OCI-LY1 (cell line): Measurements from ENCODE around the gene MLLT3.

ENCODE experiments used
- H2AFZ ChIP-seq: fragments of 200-600 bp; sonication (generic), shearing (Covaris generic); 2 replicates; pipeline ENCODE4 v1.6.0; 2014; ENCODE audit warnings: antibody characterized with exemption, mild to moderate bottlenecking, low read length
- H3F3A ChIP-seq: fragments of 200-600 bp; sonication (generic), shearing (Covaris generic); 2 replicates; pipeline ENCODE4 v1.6.0; 2014; ENCODE audit warnings: mild to moderate bottlenecking, antibody characterized with exemption, low read length, moderate library complexity; ENCODE audit not compliant: insufficient read depth
- H3K27ac ChIP-seq: fragments of 200-600 bp; sonication (generic); 2 replicates; pipeline ENCODE4 v1.5.1; 2014; ENCODE audit warnings: low read length, mixed run types, mild to moderate bottlenecking, low read depth; ENCODE audit not compliant: poor library complexity, severe bottlenecking
- H3K27me3 ChIP-seq: fragments of 200-600 bp; sonication (generic); 2 replicates; pipeline ENCODE4 v1.6.0; 2014; ENCODE audit warnings: antibody characterized with exemption, mild to moderate bottlenecking, low read length, moderate library complexity; ENCODE audit not compliant: insufficient read depth
- H3K36me3 ChIP-seq: fragments of 200-600 bp; sonication (generic); 2 replicates; pipeline ENCODE4 v1.6.1; 2014; ENCODE audit warnings: mild to moderate bottlenecking, antibody characterized with exemption, low read length, moderate library complexity, mixed read lengths; ENCODE audit not compliant: insufficient read depth
- H3K4me1 ChIP-seq: fragments of 200-600 bp; sonication (generic); 2 replicates; pipeline ENCODE4 v1.5.1; 2014; ENCODE audit warnings: mild to moderate bottlenecking, low read length, moderate library complexity; ENCODE audit not compliant: insufficient read depth, severe bottlenecking
- H3K4me2 ChIP-seq: fragments of 200-600 bp; sonication (generic), shearing (Covaris generic); 2 replicates; pipeline ENCODE4 v1.6.1; 2014; ENCODE audit warnings: low read length
- H3K4me3 ChIP-seq: fragments of 200-600 bp; sonication (generic); 2 replicates; pipeline ENCODE4 v1.5.1; 2014; ENCODE audit warnings: low read length, low read depth, mild to moderate bottlenecking, mixed read lengths; ENCODE audit not compliant: poor library complexity, severe bottlenecking
- H3K79me2 ChIP-seq: fragments of 200-600 bp; shearing (Covaris generic); 2 replicates; pipeline ENCODE4 v1.6.1; 2016; ENCODE audit warnings: mixed run types, low read length, mixed read lengths; ENCODE audit not compliant: insufficient read depth
- H3K9ac ChIP-seq: fragments of 200-600 bp; sonication (generic), shearing (Covaris generic); 2 replicates; pipeline ENCODE4 v1.6.1; 2014; ENCODE audit warnings: mild to moderate bottlenecking, low read length, mixed read lengths
- H3K9me2 ChIP-seq: fragments of 200-600 bp; sonication (generic), shearing (Covaris generic); 2 replicates; pipeline ENCODE4 v1.6.1; 2014; ENCODE audit warnings: low read depth, mild to moderate bottlenecking, low read length, mixed read lengths
- H3K9me3 ChIP-seq: fragments of 200-600 bp; shearing (Covaris generic); 2 replicates; pipeline ENCODE4 v1.6.1; 2014; ENCODE audit warnings: low read length, mixed read lengths
- H4K20me1 ChIP-seq: fragments of 200-600 bp; sonication (generic), shearing (Covaris generic); 2 replicates; pipeline ENCODE4 v1.6.0; 2016; ENCODE audit warnings: mild to moderate bottlenecking, low read length; ENCODE audit not compliant: insufficient read depth
- EZH2 ChIP-seq: fragments of 200-600 bp; sonication (generic), shearing (Covaris generic); IDR thresholded peaks from 2 replicates; pipeline ENCODE4 v1.8.0; 2017; ENCODE audit warnings: borderline replicate concordance, mixed run types, mild to moderate bottlenecking, antibody characterized with exemption, low read length, moderate library complexity, mixed read lengths
- TF ChIP-seq, protein P1 (sequence below): fragments of 200-600 bp; sonication (generic), shearing (Covaris generic); IDR thresholded peaks from 2 replicates; pipeline ENCODE4 v1.5.1; 2017; ENCODE audit warnings: mild to moderate bottlenecking, antibody characterized with exemption, low read length, moderate library complexity, mixed read lengths

The MLLT3 gene

DNA sequence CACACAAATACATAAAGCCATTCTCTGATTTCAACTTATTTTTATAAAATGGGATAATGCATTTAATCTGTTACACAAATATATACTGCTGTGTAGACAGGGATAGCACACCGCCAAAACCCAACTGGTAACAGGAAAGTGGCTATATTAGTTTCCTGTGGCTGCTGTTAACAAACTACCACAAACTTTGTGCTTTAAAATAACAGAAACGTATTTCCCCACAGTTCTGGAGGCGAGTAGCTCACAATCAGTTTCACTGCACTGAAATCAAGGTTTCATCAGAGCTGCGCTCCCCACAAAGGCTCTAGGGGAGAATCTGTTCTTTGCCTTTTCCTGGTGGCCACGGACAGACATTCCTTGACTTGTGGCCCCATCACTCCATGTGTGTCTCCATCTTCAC, 94.0 kb downstream of the MLLT3 start:
- Histone ChIP-seq H3K9me2 (no peaks in the 10 kb centered on the region), H4K20me1 (no peaks in the 10 kb centered on the region), H3K36me3 (no peaks in the 10 kb centered on the region), H3K79me2 (no peaks in the 10 kb centered on the region), H3K4me2 (no peak overlapping the region), H3K27ac (no peak overlapping the region), H3K9me3 (no peaks in the 10 kb centered on the region), H3K4me1 (no peaks in the 10 kb centered on the region), H3K4me3 (no peak overlapping the region), H3F3A (no peaks in the 10 kb centered on the region), H2AFZ (no peak overlapping the region), H3K9ac (no peak overlapping the region), H3K27me3 (no peaks in the 10 kb centered on the region)
- TF ChIP-seq, protein P1, sequence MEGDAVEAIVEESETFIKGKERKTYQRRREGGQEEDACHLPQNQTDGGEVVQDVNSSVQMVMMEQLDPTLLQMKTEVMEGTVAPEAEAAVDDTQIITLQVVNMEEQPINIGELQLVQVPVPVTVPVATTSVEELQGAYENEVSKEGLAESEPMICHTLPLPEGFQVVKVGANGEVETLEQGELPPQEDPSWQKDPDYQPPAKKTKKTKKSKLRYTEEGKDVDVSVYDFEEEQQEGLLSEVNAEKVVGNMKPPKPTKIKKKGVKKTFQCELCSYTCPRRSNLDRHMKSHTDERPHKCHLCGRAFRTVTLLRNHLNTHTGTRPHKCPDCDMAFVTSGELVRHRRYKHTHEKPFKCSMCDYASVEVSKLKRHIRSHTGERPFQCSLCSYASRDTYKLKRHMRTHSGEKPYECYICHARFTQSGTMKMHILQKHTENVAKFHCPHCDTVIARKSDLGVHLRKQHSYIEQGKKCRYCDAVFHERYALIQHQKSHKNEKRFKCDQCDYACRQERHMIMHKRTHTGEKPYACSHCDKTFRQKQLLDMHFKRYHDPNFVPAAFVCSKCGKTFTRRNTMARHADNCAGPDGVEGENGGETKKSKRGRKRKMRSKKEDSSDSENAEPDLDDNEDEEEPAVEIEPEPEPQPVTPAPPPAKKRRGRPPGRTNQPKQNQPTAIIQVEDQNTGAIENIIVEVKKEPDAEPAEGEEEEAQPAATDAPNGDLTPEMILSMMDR = no peak
- no peak for TF ChIP-seq EZH2

DNA sequence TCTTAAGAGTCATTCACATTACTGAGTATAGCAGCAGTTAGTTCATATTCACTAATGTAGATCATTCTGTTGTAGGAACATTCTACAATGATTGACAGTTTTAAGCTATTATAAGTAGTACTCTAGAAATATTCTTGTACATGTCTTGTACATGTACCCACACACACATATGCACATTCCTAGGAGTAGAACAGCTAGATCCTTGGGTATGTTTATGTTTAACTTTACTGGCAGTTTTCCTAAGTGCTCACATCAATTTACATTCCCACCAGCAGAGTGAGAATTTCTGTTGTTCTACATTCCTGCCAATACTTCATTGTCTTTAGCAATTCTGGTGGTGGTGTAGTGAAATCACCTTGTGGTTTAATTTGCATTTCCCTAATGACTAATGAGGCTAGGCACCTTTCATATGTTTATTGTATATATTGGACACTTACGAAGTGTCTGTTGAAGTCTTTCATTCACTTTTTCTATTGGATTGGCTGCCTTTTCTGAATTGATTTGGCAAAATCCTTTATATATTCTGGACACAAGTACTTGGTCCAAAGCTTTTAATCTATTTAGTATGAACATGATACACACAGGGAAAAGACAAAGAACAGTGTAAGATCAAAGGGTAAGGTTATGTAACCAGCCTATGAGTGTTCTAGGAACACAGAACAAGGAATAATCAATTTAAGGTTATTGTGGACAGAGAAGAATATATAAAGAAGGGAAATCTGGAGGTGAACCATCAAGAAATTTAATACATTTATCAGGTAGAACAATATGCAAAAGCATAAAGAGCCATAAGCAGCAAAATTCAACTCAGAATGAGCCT, 95.6 kb downstream of the MLLT3 start:
- H3K27me3 ChIP-seq = no peaks in the 10 kb centered on the region
- no peak overlapping the region for H3K4me3 ChIP-seq
- H3K79me2 ChIP-seq = no peaks in the 10 kb centered on the region
- H3K4me1 ChIP-seq = no peaks in the 10 kb centered on the region
- H3K27ac ChIP-seq = no peak overlapping the region
- H3K9me3 ChIP-seq = no peaks in the 10 kb centered on the region
- no peak overlapping the region for H3K4me2 ChIP-seq
- H4K20me1 ChIP-seq = no peaks in the 10 kb centered on the region
- no peak for TF ChIP-seq EZH2
- TF ChIP-seq, protein P1 = no peak
- no peak overlapping the region for H3K9ac ChIP-seq
- no peaks in the 10 kb centered on the region for H3K9me2 ChIP-seq
- no peaks in the 10 kb centered on the region for H3K36me3 ChIP-seq
- H2AFZ ChIP-seq = no peak overlapping the region
- no peaks in the 10 kb centered on the region for H3F3A ChIP-seq

GRCh38 chr9:20524776-20525175, 97.5 kb downstream of the MLLT3 start:
- H3F3A ChIP-seq = no peaks in the 10 kb centered on the region
- H3K27me3 ChIP-seq = no peaks in the 10 kb centered on the region
- no peaks in the 10 kb centered on the region for H3K36me3 ChIP-seq
- no peak overlapping the region for H3K4me3 ChIP-seq
- no peaks in the 10 kb centered on the region for H3K9me3 ChIP-seq
- no peaks in the 10 kb centered on the region for H3K4me1 ChIP-seq
- H3K9ac ChIP-seq = no peak overlapping the region
- H3K4me2 ChIP-seq = no peak overlapping the region
- no peak for TF ChIP-seq EZH2
- TF ChIP-seq, protein P1 = peak; percentile 36; the same call in 1 of the 2 replicates
- H3K9me2 ChIP-seq = no peaks in the 10 kb centered on the region
- no peaks in the 10 kb centered on the region for H4K20me1 ChIP-seq
- H3K79me2 ChIP-seq = no peaks in the 10 kb centered on the region
- H3K27ac ChIP-seq = no peak overlapping the region
- no peak overlapping the region for H2AFZ ChIP-seq
